SK-N-SH treated with all-trans-retinoic acid at 6 μM for 48 hours (cell line): ENCODE measurements around the gene KDM5A.

ENCODE experiments used
- ATAC-seq: fragments of 200-7000 bp; cut with Tn5 transposase; 3 replicates; pipeline ENCODE4 v1.9.1; 2020; ENCODE audit warnings: mild to moderate bottlenecking, moderate library complexity
- ARNTL ChIP-seq: fragments of 450-650 bp; formaldehyde crosslinking; IDR thresholded peaks from 2 replicates; pipeline ENCODE4 v1.5.0; 2020; ENCODE audit warnings: low read depth, mild to moderate bottlenecking, moderate library complexity, borderline replicate concordance
- BACH2 ChIP-seq: fragments of 250-450 bp; sonication (Bioruptor Pico); IDR thresholded peaks from 2 replicates; pipeline ENCODE4 v1.9.0; 2021; ENCODE audit warnings: mild to moderate bottlenecking, borderline replicate concordance
- ESRRG ChIP-seq: fragments of 250-450 bp; sonication (Bioruptor Pico); IDR thresholded peaks from 2 replicates; pipeline ENCODE4 v1.6.1; 2021; ENCODE audit warnings: mild to moderate bottlenecking
- GLIS3 ChIP-seq: fragments of 250-450 bp; sonication (Bioruptor Pico); IDR thresholded peaks from 2 replicates; pipeline ENCODE4 v1.5.0; 2020; ENCODE audit warnings: mild to moderate bottlenecking, moderate library complexity
- ISL1 ChIP-seq: fragments of 250-450 bp; sonication (Bioruptor Pico); IDR thresholded peaks from 2 replicates; pipeline ENCODE4 v2.1.2; 2022; ENCODE audit warnings: mild to moderate bottlenecking, moderate library complexity
- OSR1 ChIP-seq: fragments of 250-450 bp; sonication (Bioruptor Pico); IDR thresholded peaks from 2 replicates; pipeline ENCODE4 v1.8.0; 2022; ENCODE audit warnings: moderate library complexity, mild to moderate bottlenecking, inconsistent platforms
- RARB ChIP-seq: fragments of 250-450 bp; sonication (Bioruptor Pico); IDR thresholded peaks from 2 replicates; pipeline ENCODE4 v1.8.0; 2021; ENCODE audit warnings: mild to moderate bottlenecking, moderate library complexity
- SNAI2 ChIP-seq: fragments of 250-450 bp; sonication (Bioruptor Pico); IDR thresholded peaks from 2 replicates; pipeline ENCODE4 v1.5.0; 2020; ENCODE audit warnings: mild to moderate bottlenecking, moderate library complexity
- TCF4 ChIP-seq: fragments of 250-450 bp; sonication (Bioruptor Pico); IDR thresholded peaks from 2 replicates; pipeline ENCODE4 v1.8.0; 2021; ENCODE audit warnings: mild to moderate bottlenecking, moderate library complexity, borderline replicate concordance
- TOX ChIP-seq: fragments of 250-450 bp; sonication (Bioruptor Pico); IDR thresholded peaks from 2 replicates; pipeline ENCODE4 v1.8.0; 2021; ENCODE audit warnings: mild to moderate bottlenecking, moderate library complexity, borderline replicate concordance
- ZC3H10 ChIP-seq: fragments of 250-450 bp; sonication (Bioruptor Pico); IDR thresholded peaks from 2 replicates; pipeline ENCODE4 v1.5.1; 2021; ENCODE audit warnings: mild to moderate bottlenecking, moderate library complexity
- ZFP3 ChIP-seq: fragments of 250-450 bp; sonication (Bioruptor Pico); IDR thresholded peaks from 2 replicates; pipeline ENCODE4 v1.5.0; 2020; ENCODE audit warnings: mild to moderate bottlenecking, moderate library complexity
- ZFP30 ChIP-seq: fragments of 450-650 bp; formaldehyde crosslinking; IDR thresholded peaks from 2 replicates; pipeline ENCODE4 v1.5.0; 2022; ENCODE audit warnings: mild to moderate bottlenecking, moderate library complexity
- ZNF565 ChIP-seq: fragments of 450-650 bp; formaldehyde crosslinking; conservative IDR thresholded peaks from 2 replicates; pipeline ENCODE4 v1.5.0; 2020; ENCODE audit warnings: low read depth, mild to moderate bottlenecking, moderate library complexity
- ZNF70 ChIP-seq: fragments of 450-650 bp; formaldehyde crosslinking; IDR thresholded peaks from 2 replicates; pipeline ENCODE4 v1.5.0; 2020; ENCODE audit warnings: mild to moderate bottlenecking, moderate library complexity
- ZNF8 ChIP-seq: fragments of 450-650 bp; formaldehyde crosslinking; IDR thresholded peaks from 2 replicates; pipeline ENCODE4 v1.5.0; 2020; ENCODE audit warnings: mild to moderate bottlenecking, moderate library complexity
- TF ChIP-seq, protein P1 (sequence below): fragments of 250-450 bp; sonication (Bioruptor Pico); IDR thresholded peaks from 2 replicates; pipeline ENCODE4 v1.5.1; 2020; ENCODE audit warnings: low read depth, mild to moderate bottlenecking, moderate library complexity
- TF ChIP-seq, protein P2 (sequence below): fragments of 250-450 bp; sonication (Bioruptor Pico); IDR thresholded peaks from 2 replicates; pipeline ENCODE4 v1.5.1; 2021; ENCODE audit warnings: mild to moderate bottlenecking, moderate library complexity
- TF ChIP-seq, protein P3 (sequence below): fragments of 250-450 bp; sonication (Bioruptor Pico); IDR thresholded peaks from 2 replicates; pipeline ENCODE4 v1.8.0; 2021; ENCODE audit warnings: low read depth, mild to moderate bottlenecking, moderate library complexity, borderline replicate concordance
- TF ChIP-seq, protein P4 (sequence below): fragments of 250-450 bp; sonication (Bioruptor Pico); IDR thresholded peaks from 2 replicates; pipeline ENCODE4 v1.5.0; 2020; ENCODE audit warnings: mild to moderate bottlenecking, moderate library complexity
- TF ChIP-seq, protein P5 (sequence below): fragments of 250-450 bp; sonication (Bioruptor Pico); IDR thresholded peaks from 2 replicates; pipeline ENCODE4 v1.8.0; 2020; ENCODE audit warnings: mild to moderate bottlenecking, moderate library complexity, borderline replicate concordance

KDM5A gene

DNA sequence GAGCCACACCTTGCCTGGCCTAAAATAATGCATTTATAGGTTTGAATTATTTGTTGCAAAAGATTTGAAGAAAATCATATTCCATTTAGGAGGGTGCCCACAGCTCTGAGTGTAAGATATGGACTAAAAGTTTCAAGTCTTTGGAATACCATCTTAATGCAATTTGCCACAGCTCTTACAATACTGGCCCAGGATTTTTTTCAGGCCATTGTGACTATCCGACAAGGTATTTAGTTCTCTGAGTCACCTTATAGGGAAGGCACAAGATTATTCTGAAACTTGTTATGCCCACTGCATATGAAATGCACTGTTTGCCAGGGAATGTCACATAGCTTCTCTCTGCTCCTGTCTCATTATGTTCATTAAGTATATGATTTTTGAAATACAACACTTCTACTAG, 96.9 kb downstream of the KDM5A start:
- ATAC-seq: no peak
- TF ChIP-seq, protein P1, sequence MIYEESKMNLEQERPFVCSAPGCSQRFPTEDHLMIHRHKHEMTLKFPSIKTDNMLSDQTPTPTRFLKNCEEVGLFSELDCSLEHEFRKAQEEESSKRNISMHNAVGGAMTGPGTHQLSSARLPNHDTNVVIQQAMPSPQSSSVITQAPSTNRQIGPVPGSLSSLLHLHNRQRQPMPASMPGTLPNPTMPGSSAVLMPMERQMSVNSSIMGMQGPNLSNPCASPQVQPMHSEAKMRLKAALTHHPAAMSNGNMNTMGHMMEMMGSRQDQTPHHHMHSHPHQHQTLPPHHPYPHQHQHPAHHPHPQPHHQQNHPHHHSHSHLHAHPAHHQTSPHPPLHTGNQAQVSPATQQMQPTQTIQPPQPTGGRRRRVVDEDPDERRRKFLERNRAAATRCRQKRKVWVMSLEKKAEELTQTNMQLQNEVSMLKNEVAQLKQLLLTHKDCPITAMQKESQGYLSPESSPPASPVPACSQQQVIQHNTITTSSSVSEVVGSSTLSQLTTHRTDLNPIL (CRISPR knock-in tag): no peak
- TF ChIP-seq ARNTL (CRISPR knock-in tag): no peak
- TF ChIP-seq ZFP3 (CRISPR knock-in tag): no peak
- no peak for TF ChIP-seq OSR1
- TF ChIP-seq GLIS3 (CRISPR knock-in tag): no peak
- TF ChIP-seq, protein P2, sequence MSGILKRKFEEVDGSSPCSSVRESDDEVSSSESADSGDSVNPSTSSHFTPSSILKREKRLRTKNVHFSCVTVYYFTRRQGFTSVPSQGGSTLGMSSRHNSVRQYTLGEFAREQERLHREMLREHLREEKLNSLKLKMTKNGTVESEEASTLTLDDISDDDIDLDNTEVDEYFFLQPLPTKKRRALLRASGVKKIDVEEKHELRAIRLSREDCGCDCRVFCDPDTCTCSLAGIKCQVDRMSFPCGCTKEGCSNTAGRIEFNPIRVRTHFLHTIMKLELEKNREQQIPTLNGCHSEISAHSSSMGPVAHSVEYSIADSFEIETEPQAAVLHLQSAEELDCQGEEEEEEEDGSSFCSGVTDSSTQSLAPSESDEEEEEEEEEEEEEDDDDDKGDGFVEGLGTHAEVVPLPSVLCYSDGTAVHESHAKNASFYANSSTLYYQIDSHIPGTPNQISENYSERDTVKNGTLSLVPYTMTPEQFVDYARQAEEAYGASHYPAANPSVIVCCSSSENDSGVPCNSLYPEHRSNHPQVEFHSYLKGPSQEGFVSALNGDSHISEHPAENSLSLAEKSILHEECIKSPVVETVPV (CRISPR knock-in tag): no peak
- no peak for TF ChIP-seq SNAI2 (CRISPR knock-in tag)
- no peak for TF ChIP-seq ZNF70
- TF ChIP-seq, protein P3, sequence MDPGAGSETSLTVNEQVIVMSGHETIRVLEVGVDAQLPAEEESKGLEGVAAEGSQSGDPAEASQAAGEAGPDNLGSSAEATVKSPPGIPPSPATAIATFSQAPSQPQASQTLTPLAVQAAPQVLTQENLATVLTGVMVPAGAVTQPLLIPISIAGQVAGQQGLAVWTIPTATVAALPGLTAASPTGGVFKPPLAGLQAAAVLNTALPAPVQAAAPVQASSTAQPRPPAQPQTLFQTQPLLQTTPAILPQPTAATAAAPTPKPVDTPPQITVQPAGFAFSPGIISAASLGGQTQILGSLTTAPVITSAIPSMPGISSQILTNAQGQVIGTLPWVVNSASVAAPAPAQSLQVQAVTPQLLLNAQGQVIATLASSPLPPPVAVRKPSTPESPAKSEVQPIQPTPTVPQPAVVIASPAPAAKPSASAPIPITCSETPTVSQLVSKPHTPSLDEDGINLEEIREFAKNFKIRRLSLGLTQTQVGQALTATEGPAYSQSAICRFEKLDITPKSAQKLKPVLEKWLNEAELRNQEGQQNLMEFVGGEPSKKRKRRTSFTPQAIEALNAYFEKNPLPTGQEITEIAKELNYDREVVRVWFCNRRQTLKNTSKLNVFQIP (CRISPR knock-in tag): no peak
- no peak for TF ChIP-seq ZFP30 (CRISPR knock-in tag)
- TF ChIP-seq, protein P4, sequence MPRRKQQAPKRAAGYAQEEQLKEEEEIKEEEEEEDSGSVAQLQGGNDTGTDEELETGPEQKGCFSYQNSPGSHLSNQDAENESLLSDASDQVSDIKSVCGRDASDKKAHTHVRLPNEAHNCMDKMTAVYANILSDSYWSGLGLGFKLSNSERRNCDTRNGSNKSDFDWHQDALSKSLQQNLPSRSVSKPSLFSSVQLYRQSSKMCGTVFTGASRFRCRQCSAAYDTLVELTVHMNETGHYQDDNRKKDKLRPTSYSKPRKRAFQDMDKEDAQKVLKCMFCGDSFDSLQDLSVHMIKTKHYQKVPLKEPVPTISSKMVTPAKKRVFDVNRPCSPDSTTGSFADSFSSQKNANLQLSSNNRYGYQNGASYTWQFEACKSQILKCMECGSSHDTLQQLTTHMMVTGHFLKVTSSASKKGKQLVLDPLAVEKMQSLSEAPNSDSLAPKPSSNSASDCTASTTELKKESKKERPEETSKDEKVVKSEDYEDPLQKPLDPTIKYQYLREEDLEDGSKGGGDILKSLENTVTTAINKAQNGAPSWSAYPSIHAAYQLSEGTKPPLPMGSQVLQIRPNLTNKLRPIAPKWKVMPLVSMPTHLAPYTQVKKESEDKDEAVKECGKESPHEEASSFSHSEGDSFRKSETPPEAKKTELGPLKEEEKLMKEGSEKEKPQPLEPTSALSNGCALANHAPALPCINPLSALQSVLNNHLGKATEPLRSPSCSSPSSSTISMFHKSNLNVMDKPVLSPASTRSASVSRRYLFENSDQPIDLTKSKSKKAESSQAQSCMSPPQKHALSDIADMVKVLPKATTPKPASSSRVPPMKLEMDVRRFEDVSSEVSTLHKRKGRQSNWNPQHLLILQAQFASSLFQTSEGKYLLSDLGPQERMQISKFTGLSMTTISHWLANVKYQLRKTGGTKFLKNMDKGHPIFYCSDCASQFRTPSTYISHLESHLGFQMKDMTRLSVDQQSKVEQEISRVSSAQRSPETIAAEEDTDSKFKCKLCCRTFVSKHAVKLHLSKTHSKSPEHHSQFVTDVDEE: no peak
- no peak for TF ChIP-seq ZNF565 (CRISPR knock-in tag)
- TF ChIP-seq ESRRG (CRISPR knock-in tag): no peak
- TF ChIP-seq ZC3H10 (CRISPR knock-in tag): no peak
- TF ChIP-seq ISL1 (CRISPR knock-in tag): no peak

DNA sequence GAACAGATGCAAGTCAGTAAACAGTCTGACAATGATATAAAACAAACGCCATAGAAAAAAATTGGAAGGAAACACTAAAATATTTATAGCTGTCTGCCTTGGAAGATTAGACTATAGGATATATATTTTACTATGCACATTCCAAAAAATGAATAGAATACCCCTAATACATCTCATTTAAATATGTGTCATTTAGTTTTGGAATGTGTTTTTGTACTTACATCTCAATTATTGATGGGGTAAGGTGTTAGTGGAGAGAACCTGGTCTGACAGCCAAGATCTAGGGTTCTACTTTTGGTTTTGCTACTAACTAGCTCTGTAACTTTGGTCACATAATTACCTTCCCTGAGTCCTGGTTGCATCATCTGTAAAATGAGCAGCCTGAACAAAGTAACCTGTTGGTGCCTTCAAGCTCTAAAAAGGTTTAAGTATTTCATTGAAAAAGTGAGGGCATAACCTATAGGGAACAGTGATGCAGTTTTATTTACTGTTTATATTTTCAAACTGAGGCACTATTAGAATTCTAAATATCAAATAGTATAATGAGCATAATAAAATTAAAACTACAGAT, 97.9 kb downstream of the KDM5A start:
- no peak for ATAC-seq
- TF ChIP-seq, protein P4: no peak
- no peak for TF ChIP-seq TOX (CRISPR knock-in tag)
- no peak for TF ChIP-seq ZC3H10 (CRISPR knock-in tag)
- no peak for TF ChIP-seq RARB (CRISPR knock-in tag)
- no peak for TF ChIP-seq ISL1 (CRISPR knock-in tag)
- no peak for TF ChIP-seq BACH2 (CRISPR knock-in tag)

DNA sequence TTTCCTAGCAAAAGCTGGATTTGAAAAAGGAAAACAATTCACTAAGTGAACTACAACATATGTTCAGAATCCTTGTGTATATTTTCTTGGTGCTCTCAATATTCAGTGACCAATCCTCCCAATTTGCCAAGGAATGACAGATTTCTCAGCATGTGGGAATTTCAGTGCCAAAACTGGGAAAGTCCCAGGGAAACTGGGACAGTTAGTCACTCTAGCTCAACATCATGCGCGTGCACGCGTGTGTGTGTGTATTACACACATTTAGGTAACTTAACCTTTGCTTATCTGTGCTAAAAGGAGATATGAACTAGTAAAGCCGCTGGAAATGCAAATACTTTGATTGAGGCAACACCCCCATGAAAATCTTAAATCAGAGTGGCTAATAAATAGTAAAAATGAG, 100.4 kb downstream of the KDM5A start:
- no peak for ATAC-seq
- TF ChIP-seq ZNF8 (CRISPR knock-in tag): no peak
- TF ChIP-seq ESRRG (CRISPR knock-in tag): no peak
- TF ChIP-seq ZFP30 (CRISPR knock-in tag): no peak
- TF ChIP-seq TCF4 (CRISPR knock-in tag): no peak
- TF ChIP-seq, protein P4: no peak
- no peak for TF ChIP-seq ZNF70
- TF ChIP-seq, protein P5, sequence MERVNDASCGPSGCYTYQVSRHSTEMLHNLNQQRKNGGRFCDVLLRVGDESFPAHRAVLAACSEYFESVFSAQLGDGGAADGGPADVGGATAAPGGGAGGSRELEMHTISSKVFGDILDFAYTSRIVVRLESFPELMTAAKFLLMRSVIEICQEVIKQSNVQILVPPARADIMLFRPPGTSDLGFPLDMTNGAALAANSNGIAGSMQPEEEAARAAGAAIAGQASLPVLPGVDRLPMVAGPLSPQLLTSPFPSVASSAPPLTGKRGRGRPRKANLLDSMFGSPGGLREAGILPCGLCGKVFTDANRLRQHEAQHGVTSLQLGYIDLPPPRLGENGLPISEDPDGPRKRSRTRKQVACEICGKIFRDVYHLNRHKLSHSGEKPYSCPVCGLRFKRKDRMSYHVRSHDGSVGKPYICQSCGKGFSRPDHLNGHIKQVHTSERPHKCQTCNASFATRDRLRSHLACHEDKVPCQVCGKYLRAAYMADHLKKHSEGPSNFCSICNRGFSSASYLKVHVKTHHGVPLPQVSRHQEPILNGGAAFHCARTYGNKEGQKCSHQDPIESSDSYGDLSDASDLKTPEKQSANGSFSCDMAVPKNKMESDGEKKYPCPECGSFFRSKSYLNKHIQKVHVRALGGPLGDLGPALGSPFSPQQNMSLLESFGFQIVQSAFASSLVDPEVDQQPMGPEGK (CRISPR knock-in tag): no peak
- no peak for TF ChIP-seq ZC3H10 (CRISPR knock-in tag)
- TF ChIP-seq ARNTL (CRISPR knock-in tag): no peak
- TF ChIP-seq, protein P2 (CRISPR knock-in tag): no peak
